H1 (cell line): ENCODE measurements around the gene TRIM44. TPM values are rescaled to one million over a fixed set of nuclear protein-coding genes. Genes with fewer than 3 reads are reported as not detected.

Experiments used
- CTCF ChIA-PET: fragments of 300-600 bp; sonication (Branson Sonifier 250); formaldehyde crosslinking; loops from one replicate; lab custom pipeline; 2021; ENCODE audit not compliant: partially characterized antibody; lab: Charles Lee
- POLR2A ChIA-PET: fragments of 300-600 bp; sonication (Branson Sonifier 250); formaldehyde crosslinking; loops from one replicate; lab custom pipeline; 2021; ENCODE audit warnings: inconsistent platforms; ENCODE audit not compliant: partially characterized antibody; lab: Charles Lee
- DNase-seq, 2 experiments: peaks; one replicate each; pipeline versions ENCODE4 v3.0.0 to v3.0.0-alpha.2; 2010 to 2022; ENCODE audit warnings: low spot score in 2 of 2, low read depth in 1 of 2, mixed read lengths in 1 of 2
- FAIRE-seq: peaks from 2 replicates; lab custom pipeline; 2011; peaks lifted over from hg19 to GRCh38; lab: Jason Lieb, UNC
- H2AFZ ChIP-seq: 2 replicates; pipeline ENCODE4 v1.8.1; 2012; ENCODE audit warnings: low read length, inconsistent platforms
- H2AK5ac ChIP-seq: 2 replicates; pipeline ENCODE4 v1.6.1; 2013; ENCODE audit warnings: low read depth, low read length
- H2BK120ac ChIP-seq: replicated peaks from 2 replicates; pipeline ENCODE3; 2013; ENCODE audit warnings: low read depth, low read length, inconsistent platforms
- H2BK12ac ChIP-seq: 2 replicates; pipeline ENCODE4 v1.6.1; 2013; ENCODE audit warnings: low read depth, low read length
- H2BK15ac ChIP-seq: 2 replicates; pipeline ENCODE4 v1.6.1; 2013; ENCODE audit warnings: low read length
- H2BK20ac ChIP-seq: 2 replicates; pipeline ENCODE4 v1.6.1; 2013; ENCODE audit warnings: low read length
- H2BK5ac ChIP-seq: 2 replicates; pipeline ENCODE4 v1.6.1; 2013; ENCODE audit warnings: low read depth, low read length
- H3K14ac ChIP-seq: 2 replicates; pipeline ENCODE4 v1.6.1; 2013; ENCODE audit warnings: inconsistent platforms; ENCODE audit not compliant: insufficient read length
- H3K18ac ChIP-seq: 2 replicates; pipeline ENCODE4 v1.6.1; 2013; ENCODE audit warnings: low read length; ENCODE audit errors: extremely low read depth
- H3K23ac ChIP-seq: 2 replicates; pipeline ENCODE4 v1.6.1; 2013; ENCODE audit warnings: inconsistent platforms; ENCODE audit not compliant: insufficient read length
- H3K23me2 ChIP-seq: 2 replicates; pipeline ENCODE4 v1.6.1; 2013; ENCODE audit warnings: low read depth, low read length
- H3K27ac ChIP-seq: 2 replicates; pipeline ENCODE4 v1.6.1; 2011; ENCODE audit warnings: low read depth, low read length, inconsistent platforms
- H3K27me3 ChIP-seq, 4 experiments: replicated peaks in 1 of 4; 1 replicate in 1 of 4; 2 replicates in 3 of 4; pipeline versions ENCODE4 v1.6.1 to v1.8.1; 2011 to 2013; ENCODE audit warnings: low read length in 3 of 4, mild to moderate bottlenecking in 3 of 4, inconsistent platforms in 2 of 4, mixed read lengths in 2 of 4, moderate library complexity in 1 of 4; ENCODE audit not compliant: control insufficient read depth in 3 of 4, insufficient read depth in 3 of 4; ENCODE audit errors: extremely low read depth in 1 of 4
- H3K36me3 ChIP-seq, 4 experiments: 2 replicates each; pipeline versions ENCODE4 v1.6.1 to v1.8.1; 2011 to 2013; ENCODE audit warnings: mild to moderate bottlenecking in 4 of 4, low read length in 3 of 4, moderate library complexity in 2 of 4, control low read depth in 1 of 4, inconsistent platforms in 1 of 4; ENCODE audit not compliant: insufficient read depth in 4 of 4, control insufficient read depth in 2 of 4
- H3K4ac ChIP-seq: replicated peaks from 2 replicates; pipeline ENCODE3; 2013; ENCODE audit warnings: low read length, low read depth, mixed read lengths, inconsistent platforms; ENCODE audit not compliant: insufficient read length
- H3K4me1 ChIP-seq, 4 experiments: replicated peaks in 1 of 4; 1 replicate in 1 of 4; 2 replicates in 3 of 4; pipeline versions ENCODE4 v1.6.1 to v1.8.1; 2011 to 2013; ENCODE audit warnings: low read length in 3 of 4, inconsistent platforms in 2 of 4, mixed read lengths in 1 of 4; ENCODE audit not compliant: insufficient read depth in 4 of 4, control insufficient read depth in 3 of 4
- H3K4me2 ChIP-seq, 2 experiments: 2 replicates each; pipeline versions ENCODE4 v1.6.1 to v1.8.1; 2011 to 2013; ENCODE audit warnings: low read depth in 2 of 2, low read length in 2 of 2, control low read depth in 1 of 2, inconsistent platforms in 1 of 2, mild to moderate bottlenecking in 1 of 2; ENCODE audit not compliant: insufficient read depth in 1 of 2
- H3K4me3 ChIP-seq, 4 experiments: fragments of 200-600, 300-600 bp in 1 of 4; sonication (generic), shearing (Covaris generic), sonication (Bioruptor Twin) in 1 of 4; 2 replicates each; pipeline versions ENCODE4 v1.5.1 to v1.8.1; 2011 to 2016; ENCODE audit warnings: low read length in 4 of 4, low read depth in 3 of 4, control low read depth in 2 of 4, inconsistent platforms in 2 of 4, mild to moderate bottlenecking in 2 of 4, mixed read lengths in 1 of 4, moderate library complexity in 1 of 4; ENCODE audit not compliant: insufficient read depth in 2 of 4; ENCODE audit errors: extremely low read depth in 1 of 4
- H3K56ac ChIP-seq: replicated peaks from 2 replicates; pipeline ENCODE3; 2013; ENCODE audit warnings: low read depth, mild to moderate bottlenecking, mixed read lengths, low read length, inconsistent platforms; ENCODE audit not compliant: insufficient read length
- H3K79me1 ChIP-seq: 2 replicates; pipeline ENCODE4 v1.6.1; 2013; ENCODE audit warnings: low read depth, low read length, control low read depth
- H3K79me2 ChIP-seq, 2 experiments: 2 replicates each; pipeline versions ENCODE4 v1.6.1 to v1.8.1; 2012 to 2013; ENCODE audit warnings: low read length in 2 of 2, mild to moderate bottlenecking in 2 of 2, inconsistent platforms in 1 of 2; ENCODE audit not compliant: insufficient read depth in 2 of 2, control insufficient read depth in 1 of 2
- H3K9ac ChIP-seq, 4 experiments: replicated peaks in 1 of 4; 1 replicate in 1 of 4; 2 replicates in 3 of 4; pipeline versions ENCODE4 v1.6.1 to v1.8.1; 2011 to 2013; ENCODE audit warnings: low read depth in 3 of 4, low read length in 3 of 4, control low read depth in 2 of 4, mild to moderate bottlenecking in 2 of 4, moderate library complexity in 2 of 4, inconsistent platforms in 1 of 4; ENCODE audit errors: extremely low read depth in 1 of 4
- H3K9me3 ChIP-seq, 2 experiments: 2 replicates each; pipeline versions ENCODE4 v1.6.1 to v1.8.1; 2012 to 2013; ENCODE audit warnings: mild to moderate bottlenecking in 2 of 2, moderate library complexity in 2 of 2, control low read depth in 1 of 2, inconsistent platforms in 1 of 2, low read depth in 1 of 2, low read length in 1 of 2, mixed read lengths in 1 of 2; ENCODE audit not compliant: insufficient read depth in 2 of 2
- H4K20me1 ChIP-seq, 2 experiments: replicated peaks in 1 of 2; 2 replicates each; pipeline versions ENCODE3 to v1.8.1; 2011 to 2013; ENCODE audit warnings: inconsistent platforms in 2 of 2, low read length in 2 of 2, mild to moderate bottlenecking in 1 of 2; ENCODE audit not compliant: insufficient read depth in 2 of 2, control insufficient read depth in 1 of 2
- H4K5ac ChIP-seq: 2 replicates; pipeline ENCODE4 v1.6.1; 2013; ENCODE audit warnings: low read length, low read depth, mixed read lengths, inconsistent platforms; ENCODE audit not compliant: insufficient read length
- H4K8ac ChIP-seq: 2 replicates; pipeline ENCODE4 v1.8.0; 2013; ENCODE audit warnings: mild to moderate bottlenecking, moderate library complexity, low read length, inconsistent platforms; ENCODE audit not compliant: insufficient read depth; ENCODE audit errors: extremely low read depth
- H4K91ac ChIP-seq: replicated peaks from 2 replicates; pipeline ENCODE3; 2013; ENCODE audit warnings: low read length, mixed read lengths, inconsistent platforms; ENCODE audit not compliant: insufficient read length
- EGR1 ChIP-seq: IDR thresholded peaks from 2 replicates; pipeline ENCODE4 v1.6.1; 2011; ENCODE audit warnings: low read depth, low read length, borderline replicate concordance
- WGBS, 2 experiments: shearing (Covaris generic) in 1 of 2; methylation state at CpG; one replicate each; pipeline versions ENCODE4 v1.1.6 to v1.1.7; 2013 to 2015; ENCODE audit warnings: low lambda C conversion rate in 2 of 2, mixed read lengths in 2 of 2, inconsistent platforms in 1 of 2, low coverage in 1 of 2, missing lambda C conversion rate in 1 of 2; ENCODE audit not compliant: insufficient replicate concordance in 2 of 2, insufficient coverage in 1 of 2, insufficient read length in 1 of 2; ENCODE audit errors: extremely low coverage in 1 of 2, missing lambda C conversion rate in 1 of 2; 5-methylcytosine and 5-hydroxymethylcytosine counted together
- polyA plus RNA-seq, 7 experiments: library from polyadenylated mRNA; depleted of rRNA in 3 of 7; stranded (reverse) in 5 of 7; unstranded in 2 of 7; fragments of >200 nt in 5 of 7; fragments of 200-250 nt in 2 of 7; gene quantifications; 1 replicate in 5 of 7; 2 replicates in 1 of 7; 4 replicates in 1 of 7; pipeline versions ENCODE4 v1.2.1 to v1.2.3, GENCODE V29; 2011 to 2013; ENCODE audit warnings: missing spikeins in 2 of 7, mixed read lengths in 2 of 7
- total RNA-seq: library from RNA; stranded (reverse); fragmentation: NEBNext Ultra II Directional; extraction: Animal tissue kit (Norgen Biotek cat#: 25700); gene quantifications from 2 replicates; pipeline ENCODE4 v1.2.1, GENCODE V29; 2021

The TRIM44 gene
- total and polyA plus RNA-seq, 2 of the 8 experiments (the other 6 are each of a cell fraction or from before 2014, with no cell fraction given): 13.9 to 34.4 TPM

DNA sequence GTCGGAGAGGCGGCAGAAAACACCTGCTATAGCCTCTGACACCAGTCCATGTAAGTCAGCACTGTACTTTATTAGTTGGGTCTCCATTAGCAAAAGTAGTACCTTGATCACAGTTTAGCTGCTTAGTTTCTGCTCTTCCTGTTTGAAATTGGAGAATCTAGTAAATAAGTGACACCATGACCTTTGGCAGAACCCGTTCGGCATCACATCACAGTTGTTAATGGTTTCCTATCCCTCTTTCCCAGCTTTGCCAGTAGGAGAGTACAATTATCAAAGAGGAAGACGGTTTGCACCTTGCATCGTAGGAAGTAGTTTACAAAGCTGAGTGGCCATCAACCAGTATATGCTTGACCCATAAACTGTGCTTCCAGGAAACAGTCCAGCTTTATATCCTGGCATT is 101.8 kb downstream of the TRIM44 start:
- no peak overlapping the region for H3K18ac ChIP-seq
- H3K23me2 ChIP-seq: peaks cover 2% of the 10 kb centered on the region; the same call in 1 of the 2 replicates
- no peak overlapping the region for H4K91ac ChIP-seq
- DNase-seq (no peak), FAIRE-seq (no peak)
- no peaks in the 10 kb centered on the region for H3K36me3 ChIP-seq
- no peak overlapping the region for H3K56ac ChIP-seq
- ChIA-PET POLR2A (no interaction called here), CTCF (interaction anchor here (1.0 to 1.4 kb wide), 2 partner anchors 57 to 277 kb away, joined by 3 read pairs; no protein-coding TSS in a partner anchor)
- no peaks in the 10 kb centered on the region for H3K27me3 ChIP-seq
- no peaks in the 10 kb centered on the region for H3K4me1 ChIP-seq
- H3K4me2 ChIP-seq: no peak overlapping the region
- H3K9me3 ChIP-seq: no peaks in the 10 kb centered on the region
- H4K5ac ChIP-seq: no peak overlapping the region
- H4K8ac ChIP-seq: no peak overlapping the region
- TF ChIP-seq EGR1: no peak
- no peaks in the 10 kb centered on the region for H4K20me1 ChIP-seq
- no peak overlapping the region for H3K14ac ChIP-seq
- WGBS, 2 experiments: 90% methylated on average over 6 of the region's 6 CpGs; no CpG with 5 or more reads in 1 of the 2 experiments
- H3K4me3 ChIP-seq: no peak overlapping the region
- no peak overlapping the region for H2BK5ac ChIP-seq
- H2BK20ac ChIP-seq: no peak overlapping the region
- no peak overlapping the region for H3K9ac ChIP-seq
- no peak overlapping the region for H3K23ac ChIP-seq
- H2BK12ac ChIP-seq: no peak overlapping the region
- H2BK120ac ChIP-seq: no peak overlapping the region
- no peak overlapping the region for H2BK15ac ChIP-seq
- H3K79me1 ChIP-seq: no peaks in the 10 kb centered on the region
- no peak overlapping the region for H2AK5ac ChIP-seq
- H3K4ac ChIP-seq: no peak overlapping the region
- no peak overlapping the region for H3K27ac ChIP-seq
- no peak overlapping the region for H2AFZ ChIP-seq
- no peaks in the 10 kb centered on the region for H3K79me2 ChIP-seq
